ENCODE measurements around the gene ZNRF2.
"Not testable (repeated sequence)": the region's sequence is repeated elsewhere in the genome, so short reads cannot be mapped to it uniquely, and the experiment has no call there.

Gene ZNRF2

DNA sequence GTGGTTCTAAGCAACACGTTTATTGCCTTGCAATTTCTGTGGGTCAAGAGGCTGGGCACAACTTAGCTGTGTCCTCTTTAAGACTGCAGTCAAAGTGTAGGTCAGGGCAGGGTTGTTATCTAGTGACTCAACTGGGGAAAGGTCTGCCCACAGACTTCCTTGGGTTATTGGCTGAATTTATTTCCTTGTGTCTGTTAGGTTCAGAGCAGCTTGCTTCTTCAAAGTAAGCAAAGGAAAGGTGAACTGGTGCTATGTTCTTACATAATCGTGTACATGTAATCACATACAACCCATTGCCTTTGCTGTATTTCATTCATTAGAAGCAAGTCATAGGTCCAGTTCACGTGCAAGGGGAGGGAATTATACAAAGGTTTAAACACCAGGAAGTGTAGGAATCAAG is 5.9 kb downstream of the ZNRF2 start:
- DNase-seq (ENCODE audit: low read depth), result not testable (repeated sequence)

DNA sequence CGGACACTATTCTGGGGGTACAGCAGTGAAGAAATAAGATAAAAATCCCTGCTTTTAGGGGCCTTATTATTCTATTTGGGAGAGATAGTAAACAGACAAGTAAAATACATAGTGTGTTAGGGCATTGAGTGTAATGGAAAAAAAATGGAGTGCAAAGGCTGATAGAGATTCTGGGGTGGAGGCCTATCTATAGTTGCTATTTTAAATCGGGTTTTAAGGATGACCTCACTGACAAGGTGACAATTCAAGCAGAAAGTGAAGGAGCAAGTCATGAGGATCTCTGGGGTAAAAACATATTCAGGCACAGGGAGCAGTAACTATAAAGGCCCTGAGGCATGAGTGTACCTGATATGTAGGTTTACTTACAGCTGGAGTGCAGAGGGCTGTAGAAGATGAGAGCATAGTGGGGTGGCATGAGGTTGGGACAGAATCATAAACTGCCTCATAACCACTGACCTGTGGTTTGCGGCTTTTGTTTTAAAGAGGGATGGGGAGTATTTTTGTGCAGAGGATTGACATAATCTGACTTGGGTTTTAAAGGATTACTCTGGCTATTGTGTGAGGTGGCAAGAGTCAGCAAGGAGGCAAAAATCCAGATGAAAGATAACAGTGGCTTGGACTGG is 8.1 kb downstream of the ZNRF2 start:
- DNase-seq (ENCODE audit: low read depth), result not testable (repeated sequence)

DNA sequence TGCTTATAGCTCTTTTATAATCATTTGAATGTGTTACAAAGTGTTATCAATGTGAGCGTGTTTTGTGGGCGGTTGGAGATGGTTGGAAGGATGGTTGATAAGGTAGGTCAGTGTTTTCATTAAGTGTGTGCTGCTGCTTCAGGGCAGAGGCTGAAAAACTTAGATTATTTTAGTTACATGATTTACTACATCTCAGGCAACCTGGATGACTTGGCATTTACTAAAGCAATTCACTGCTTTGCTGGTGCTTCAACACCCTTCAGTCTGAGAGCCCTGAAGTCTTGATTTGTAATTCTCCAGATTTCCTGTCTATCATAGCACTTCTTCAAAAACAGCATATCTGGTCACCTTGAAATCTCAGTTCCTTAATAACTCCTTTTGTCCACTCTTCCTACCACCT is 11.9 kb downstream of the ZNRF2 start:
- DNase-seq (ENCODE audit: low read depth), result not testable (repeated sequence)

DNA sequence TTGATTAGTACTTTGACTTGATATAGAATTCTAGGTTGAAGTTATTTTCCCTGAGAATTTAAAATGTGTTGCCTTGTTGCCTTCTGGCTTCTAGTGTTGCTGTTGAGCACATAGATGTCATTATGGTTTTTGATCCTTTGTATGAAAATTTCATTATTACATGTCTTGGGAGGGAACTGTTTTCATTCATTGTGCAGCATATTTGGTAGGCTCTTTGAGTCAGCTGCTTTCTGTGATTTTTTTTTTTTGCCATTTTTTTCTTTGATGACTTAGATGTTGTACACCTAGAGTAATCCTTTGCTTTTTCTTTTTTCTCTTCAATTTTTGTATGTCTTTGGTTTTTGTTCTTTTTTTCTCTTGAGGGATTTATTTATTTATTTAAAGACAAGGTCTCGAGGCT is 13.1 kb downstream of the ZNRF2 start:
- not testable (repeated sequence) for DNase-seq (ENCODE audit: low read depth)

DNA sequence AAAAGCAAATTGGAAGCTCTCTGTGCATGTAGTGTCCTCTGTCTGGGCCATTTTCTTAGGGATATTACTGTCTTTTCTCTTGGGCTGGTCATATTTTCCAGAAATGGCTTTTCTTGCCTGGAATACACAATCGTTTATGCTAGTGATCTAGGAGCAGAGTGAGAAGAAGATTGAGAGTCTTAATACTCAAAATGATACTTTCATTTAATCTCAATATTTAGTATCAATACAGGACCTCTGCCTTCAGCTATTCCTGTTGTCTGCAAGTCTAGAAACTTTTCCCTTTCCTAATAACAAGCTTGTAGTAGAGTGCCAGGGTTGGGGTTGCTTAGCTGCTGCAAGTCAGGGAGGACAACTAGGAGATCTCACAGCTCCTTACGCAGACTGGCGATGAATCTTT is 14.0 kb downstream of the ZNRF2 start:
- DNase-seq (ENCODE audit: low read depth), result not testable (repeated sequence)

DNA sequence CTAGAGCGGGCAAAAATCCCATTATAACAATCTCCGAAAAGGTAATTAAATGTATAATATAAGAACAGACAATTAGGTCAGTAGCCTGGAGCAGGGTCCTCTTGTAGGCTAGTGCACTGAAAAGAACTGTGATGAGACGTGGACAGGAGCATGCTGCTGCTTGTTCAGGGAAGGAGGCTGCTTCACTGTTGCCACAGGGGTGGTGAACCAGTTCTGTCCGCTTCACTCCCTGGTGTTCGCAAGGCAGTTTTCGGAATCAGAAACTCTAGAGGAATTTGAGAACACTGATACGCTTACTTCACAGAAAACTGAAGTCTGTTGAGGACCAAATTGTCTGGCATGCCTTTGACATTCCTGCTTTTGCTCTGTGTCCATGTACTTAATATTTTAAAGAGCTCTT is 17.4 kb downstream of the ZNRF2 start:
- no peak for DNase-seq (ENCODE audit: low read depth)

DNA sequence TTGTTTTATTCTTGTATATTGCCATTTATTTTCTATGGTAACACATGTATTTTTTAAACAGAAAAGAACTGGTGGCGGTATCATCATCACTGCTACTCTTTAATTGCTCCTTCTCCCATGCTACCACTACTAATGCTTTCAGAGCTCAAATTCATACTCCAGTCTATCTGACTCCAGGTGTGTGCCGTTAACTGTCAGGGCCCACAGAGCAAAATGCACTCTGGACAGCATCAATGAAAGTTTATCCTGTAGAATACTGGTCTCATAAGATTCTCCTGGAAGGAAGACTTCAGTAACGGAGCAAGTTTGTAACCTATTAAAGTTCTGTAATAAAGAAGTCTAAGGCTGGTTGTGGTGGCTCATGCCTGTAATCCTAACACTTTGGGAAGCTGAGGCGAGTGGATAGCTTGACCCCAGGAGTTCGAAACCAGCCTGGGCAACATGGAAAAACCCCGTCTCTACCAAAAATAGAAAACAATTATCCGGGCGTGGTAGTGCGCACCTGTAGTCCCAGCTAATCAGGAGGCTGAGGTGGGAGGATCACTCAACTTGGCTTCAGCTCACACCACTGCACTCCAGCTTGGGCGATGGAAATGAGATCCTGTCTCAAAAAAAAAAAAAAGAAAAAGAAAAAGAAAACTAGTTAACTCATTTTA is 18.4 kb downstream of the ZNRF2 start:
- no peak for DNase-seq (ENCODE audit: low read depth)

DNA sequence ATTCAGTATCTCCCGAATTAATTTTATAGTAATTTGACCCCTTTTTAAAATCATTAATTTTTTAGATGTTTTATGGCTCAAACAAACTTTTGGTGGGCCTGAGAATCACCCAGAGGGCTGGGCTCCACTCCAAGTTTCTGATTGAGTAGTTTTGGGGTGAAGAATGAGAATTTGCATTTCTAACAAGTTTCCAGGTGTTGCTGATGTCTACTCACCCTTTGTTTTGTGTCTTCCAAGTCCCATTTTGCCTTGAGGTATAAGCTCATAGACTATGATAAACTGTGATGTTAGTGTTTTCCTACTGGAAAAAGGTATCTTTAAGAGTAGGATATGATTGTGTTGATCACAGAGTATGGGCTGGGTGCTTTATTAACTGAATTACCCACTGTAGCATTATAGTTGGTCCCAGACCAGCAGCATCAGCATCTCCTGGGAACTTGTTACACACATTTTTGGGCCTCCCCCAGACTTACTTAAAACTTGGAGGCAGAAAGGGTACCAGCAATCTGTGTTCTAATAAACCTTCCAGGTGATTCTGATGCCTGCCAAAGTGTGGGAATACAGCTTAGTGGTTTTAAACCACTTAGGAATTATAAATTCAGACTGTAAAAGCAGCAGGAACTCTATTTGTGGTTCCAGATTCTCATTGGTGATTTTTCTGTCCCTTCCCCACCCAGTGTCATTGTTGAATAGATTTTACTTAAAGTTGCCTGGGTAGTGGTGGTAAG is 19.1 kb downstream of the ZNRF2 start:
- no peak for DNase-seq (ENCODE audit: low read depth)

DNA sequence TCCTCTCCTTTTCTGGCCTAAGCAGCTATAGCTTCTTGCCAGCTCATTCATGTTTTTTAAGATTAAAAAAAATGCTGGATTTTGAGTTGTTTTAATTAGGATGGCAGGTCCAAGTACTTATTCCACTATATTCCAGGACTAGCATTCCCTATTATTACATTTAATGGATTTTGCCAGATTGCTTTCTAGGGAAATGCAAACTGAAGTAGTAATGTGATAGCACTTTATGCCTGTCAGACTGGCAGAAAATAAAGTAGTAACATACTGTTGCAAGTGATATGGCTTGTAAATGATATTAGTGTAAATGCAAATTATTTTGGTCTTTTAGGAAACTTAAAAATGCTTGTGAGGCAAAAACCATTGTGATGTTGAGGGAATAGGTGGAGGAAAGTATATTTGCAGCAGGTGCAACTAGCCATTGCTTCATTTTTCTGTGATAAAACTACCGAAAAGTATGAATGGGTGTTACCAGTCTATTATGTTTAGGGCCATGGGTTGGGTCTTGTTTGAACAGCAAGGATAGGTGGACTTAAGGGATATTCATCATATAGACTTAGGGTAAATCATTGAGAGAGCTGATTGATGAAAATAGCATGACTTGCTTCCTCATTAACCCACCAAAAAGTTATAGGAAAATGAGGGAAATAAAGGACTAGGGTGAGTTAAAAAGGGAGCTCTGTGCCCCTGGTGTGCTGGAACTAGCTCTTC is 19.9 kb downstream of the ZNRF2 start:
- DNase-seq (ENCODE audit: low read depth), result no peak

DNA sequence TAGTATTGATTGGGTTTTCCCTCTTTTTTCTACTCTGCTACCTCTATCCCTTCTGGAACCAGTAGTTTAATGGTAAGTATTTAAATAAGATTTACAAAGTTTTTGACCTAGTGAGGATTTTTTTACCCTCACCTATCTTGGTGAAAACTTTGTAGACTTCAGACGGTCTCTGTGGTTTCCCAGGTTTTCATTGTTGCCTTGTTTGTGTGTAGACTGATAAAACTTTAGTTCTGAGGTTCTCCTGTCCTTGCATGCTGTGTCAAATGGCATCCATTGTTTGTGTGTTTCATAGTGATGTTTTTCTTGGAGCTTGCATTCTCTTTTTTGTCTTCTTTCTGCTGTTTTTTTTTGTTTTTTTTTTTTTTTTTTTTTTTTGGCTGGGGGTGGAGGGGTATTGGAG is 22.6 kb downstream of the ZNRF2 start:
- no peak for DNase-seq (ENCODE audit: low read depth)

DNA sequence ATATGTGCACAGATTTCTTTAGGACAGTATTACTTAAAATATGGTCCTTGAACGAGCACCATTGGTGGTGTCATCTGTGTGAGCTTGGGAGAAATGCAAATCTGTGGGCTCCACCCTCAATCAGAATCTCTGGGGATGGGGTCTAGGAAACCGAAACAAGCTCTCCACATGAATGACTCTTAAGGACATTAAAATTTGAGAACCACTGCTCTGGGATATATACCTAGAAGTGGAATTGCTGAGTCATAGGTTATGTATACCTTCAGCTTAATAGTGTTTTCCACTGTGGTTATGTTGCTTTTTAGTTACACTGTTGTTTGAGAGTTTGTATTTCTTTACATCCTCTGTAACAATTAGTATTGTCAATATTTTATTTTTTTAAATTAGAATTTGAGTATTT is 24.0 kb downstream of the ZNRF2 start:
- DNase-seq (ENCODE audit: low read depth), result no peak

DNA sequence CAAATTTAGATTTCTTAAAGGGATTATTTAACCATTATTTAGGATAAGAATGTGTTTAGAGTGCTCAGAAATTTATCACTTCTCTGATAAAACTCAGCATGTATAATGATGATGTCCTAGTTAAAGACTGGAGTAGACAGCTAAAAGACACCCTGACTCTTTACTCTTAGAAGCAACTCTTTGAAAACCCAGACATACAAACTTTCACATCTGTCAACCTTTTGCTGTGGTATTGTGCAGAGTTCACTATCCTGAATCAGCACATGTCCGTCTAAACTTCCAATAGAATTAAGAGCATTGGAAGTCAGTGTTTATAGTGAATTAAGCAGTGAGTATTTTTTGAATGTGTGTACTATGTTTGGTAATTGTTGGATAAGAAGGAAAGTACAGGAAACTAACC is 24.9 kb downstream of the ZNRF2 start:
- no peak for DNase-seq (ENCODE audit: low read depth)

DNA sequence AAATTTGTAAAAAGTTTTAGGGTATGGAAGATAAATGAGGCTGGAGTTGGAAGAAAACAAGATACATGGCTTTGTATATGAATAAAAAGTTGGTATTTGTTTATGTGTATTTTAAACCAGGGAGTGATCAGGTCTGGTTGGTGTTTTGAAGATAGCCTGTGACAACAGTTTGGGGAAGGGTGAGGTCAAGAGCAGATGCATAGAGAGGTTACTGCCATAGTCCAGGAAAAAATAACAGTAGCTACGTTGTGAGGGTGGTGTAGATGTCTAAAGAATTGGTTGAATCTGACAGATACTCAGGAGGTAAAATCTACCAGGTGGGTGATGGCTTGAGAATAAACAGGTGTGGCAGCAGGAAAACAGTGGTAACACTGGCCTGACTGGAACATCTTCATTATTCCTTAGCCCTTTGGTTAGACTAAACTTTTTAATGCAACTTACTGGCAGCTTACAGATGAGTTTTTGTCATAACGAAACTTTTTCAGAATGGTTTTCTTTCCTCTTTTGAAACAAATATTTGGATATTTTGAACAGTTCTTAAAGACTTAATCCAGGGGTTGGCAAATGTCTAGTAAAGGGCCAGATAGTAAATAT is 25.5 kb downstream of the ZNRF2 start:
- DNase-seq (ENCODE audit: low read depth), result no peak

DNA sequence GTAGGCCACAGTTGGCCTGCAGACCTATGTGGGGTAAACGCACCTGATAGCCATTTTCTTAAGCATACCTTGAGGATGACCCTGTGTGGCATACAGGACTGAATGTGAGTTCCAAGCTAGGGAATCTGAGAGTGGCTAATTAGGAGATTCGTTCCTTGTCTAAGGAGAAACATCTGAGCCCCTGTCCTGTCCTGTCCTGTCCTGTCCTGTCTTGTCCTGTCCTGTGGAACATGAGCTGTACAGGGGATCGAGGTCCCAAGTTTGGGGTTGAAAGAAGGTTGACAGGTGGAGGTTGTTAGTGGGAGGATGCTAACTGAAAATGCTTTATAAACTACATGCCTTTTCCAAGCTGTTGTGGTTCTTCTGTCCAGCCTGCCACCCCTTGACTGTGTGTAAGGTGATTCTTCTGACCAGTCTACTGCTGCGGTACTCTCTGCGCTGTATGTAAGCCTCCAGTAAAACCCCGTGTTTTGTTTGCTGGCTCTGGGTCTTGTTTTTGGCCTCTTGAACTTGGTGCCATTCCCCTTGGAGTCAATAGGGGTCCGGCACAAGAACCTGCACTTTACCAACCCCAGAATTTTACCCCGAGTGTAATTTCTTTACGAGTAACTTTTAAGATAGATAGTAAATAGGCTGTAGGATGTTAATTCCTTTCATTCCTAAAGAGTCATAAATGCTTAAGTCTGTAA is 26.4 kb downstream of the ZNRF2 start:
- no peak for DNase-seq (ENCODE audit: low read depth)

DNA sequence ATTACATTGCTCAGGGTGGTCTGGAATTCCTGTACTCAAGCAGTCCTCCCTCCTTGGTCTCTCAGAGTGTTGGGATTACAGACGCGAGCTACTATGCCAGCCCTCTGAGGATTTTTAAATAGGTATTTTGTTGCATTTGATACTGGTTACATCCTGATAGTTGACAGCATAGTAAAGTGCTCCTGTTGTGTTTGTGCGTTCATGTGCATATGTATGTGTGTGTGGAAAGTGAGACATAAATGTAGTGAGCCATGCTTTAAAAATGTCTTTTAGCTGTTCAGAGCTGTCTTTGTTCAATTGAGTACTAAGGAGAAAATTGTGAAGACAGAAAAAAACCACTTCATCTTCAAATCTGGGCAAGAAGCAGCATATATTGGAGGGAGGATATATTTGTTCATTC is 27.8 kb downstream of the ZNRF2 start:
- DNase-seq (ENCODE audit: low read depth), result no peak

DNA sequence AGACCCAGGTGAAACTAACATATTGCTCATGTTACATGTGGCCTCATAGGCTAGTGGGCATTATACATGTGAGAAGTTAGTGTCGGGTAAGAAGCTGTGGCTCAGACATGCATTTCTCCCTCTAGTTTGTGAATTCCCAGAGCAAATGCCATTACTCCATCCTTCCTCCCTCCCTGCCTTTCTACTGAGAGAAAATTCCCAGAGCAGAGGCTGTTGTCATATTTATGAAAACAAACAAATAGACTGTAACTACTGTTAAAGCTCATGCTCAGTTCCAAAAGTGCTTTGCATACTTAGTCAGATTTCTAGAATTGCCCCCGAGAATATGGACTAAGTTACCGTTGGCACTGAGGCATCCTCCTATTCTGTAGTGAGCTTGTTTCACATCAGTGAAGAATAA is 29.0 kb downstream of the ZNRF2 start:
- no peak for DNase-seq (ENCODE audit: low read depth)

DNA sequence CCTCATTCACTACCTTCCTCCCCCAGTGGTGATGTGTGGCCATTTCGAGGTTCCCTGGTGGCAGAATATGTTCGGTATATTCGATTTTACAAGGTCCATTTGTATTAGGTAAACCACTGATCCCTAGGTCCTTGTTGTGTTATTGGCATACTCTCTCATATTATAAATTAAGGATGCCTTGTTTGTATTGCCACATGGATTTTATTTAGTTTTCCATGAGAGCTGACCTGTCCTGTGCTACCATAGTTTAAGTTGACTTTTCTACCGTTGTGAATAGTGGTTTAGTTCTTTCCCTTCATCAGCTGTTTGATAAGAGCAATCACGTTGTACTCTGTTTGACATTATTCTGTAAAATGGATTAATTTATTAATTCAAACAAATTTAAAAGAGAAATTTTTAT is 29.4 kb downstream of the ZNRF2 start:
- DNase-seq (ENCODE audit: low read depth), result no peak

DNA sequence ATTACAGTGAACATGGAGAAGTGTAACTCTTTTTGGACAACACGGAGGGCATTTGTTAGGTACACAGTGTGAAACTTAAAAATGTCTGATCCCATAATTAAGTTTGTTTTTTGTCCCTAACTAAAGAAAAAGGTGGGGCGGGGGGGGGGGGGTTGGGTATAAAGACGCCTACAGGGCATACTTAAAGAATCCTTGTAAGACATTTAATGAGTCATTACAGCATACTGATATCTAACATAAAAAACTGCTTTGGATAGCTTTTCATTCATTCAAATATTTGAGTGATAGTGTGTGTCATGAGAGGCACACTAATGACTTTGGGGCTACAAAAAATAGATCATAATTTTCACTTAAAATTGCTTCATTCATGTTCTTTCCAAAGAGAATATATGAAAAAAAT is 31.2 kb downstream of the ZNRF2 start:
- no peak for DNase-seq (ENCODE audit: low read depth)

DNA sequence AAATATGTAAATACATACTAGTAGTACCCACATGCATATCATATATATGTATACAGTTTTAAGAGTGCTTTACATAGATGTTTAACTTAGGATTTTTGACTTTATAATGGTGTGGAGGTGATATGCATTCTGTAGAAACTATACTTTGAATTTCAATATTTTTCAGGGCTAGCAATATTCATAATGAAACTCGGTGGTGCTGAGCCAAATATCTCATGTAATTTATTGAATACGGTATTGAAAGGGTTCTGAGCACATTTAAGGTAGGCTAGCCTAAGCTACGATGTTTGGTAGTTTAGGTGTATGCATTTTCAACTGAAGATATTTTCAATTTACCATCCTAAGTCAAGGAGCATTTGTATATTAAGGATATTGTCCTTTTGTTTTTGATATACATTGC is 36.0 kb downstream of the ZNRF2 start:
- DNase-seq (ENCODE audit: low read depth), result no peak

DNA sequence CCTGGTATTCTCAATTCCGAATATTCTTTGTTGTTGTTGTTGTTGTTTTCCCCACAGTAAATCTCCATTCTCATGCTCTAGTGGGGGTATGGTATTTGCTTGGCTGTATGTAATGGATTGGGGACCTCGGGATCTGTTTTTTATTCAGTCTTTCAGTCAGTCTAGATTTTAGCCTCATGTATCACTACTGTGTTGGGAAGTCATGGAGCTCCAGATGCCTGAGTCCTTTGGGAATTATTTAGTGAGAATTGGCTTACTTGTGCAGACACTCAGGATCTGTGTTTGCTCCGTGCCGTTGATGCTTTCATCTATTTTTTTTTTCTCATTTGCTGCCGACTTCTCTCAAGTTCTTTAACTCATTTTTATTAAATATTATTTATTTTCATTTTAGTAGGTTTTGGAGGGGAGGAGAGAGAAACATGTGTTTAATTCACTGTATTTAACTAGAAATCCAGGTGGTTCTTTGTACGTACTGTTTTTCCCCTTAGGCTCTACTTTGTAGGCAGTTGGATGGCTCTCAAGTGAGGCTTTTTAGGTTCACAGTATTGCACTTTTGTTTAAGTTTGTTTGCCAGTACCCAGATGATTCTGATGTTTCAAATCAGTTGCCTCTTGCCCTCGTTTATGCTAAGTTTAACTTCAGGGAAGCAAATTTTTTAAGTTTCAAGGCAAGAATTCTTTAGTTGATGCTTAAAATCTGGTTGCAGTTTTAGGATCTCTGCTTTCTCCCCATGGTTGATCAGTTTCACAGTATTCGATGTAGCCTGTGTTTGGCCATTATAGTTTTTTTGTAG is 36.9 kb downstream of the ZNRF2 start:
- DNase-seq (ENCODE audit: low read depth), result no peak

DNA sequence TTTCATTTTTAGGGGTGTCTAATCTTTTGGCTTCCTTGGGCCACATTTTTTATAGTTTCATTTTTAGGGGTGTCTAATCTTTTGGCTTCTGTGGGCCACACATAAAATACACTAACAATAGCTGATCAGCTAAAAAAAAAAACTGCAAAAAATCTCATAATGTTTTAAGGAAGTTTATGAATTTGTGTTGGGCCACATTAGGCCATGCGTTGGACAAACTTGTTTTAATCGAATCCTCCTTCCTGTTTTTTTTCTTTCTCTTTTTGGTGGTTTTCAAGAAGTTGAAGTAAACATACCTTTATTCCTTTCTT is 37.4 kb downstream of the ZNRF2 start:
- no peak for DNase-seq (ENCODE audit: low read depth)

Measured in T-helper 22 cell (primary cell).